Panc1 (cell line): Measurements from ENCODE around the gene CDK5RAP3. TPM values are rescaled to one million over a fixed set of nuclear protein-coding genes. Genes with fewer than 3 reads are reported as not detected.

Experiments used
- ATAC-seq: fragments of 200-7000 bp; cut with Tn5 transposase; 2 replicates; pipeline ENCODE4 v1.9.1; 2020; ENCODE audit warnings: mild to moderate bottlenecking, moderate library complexity
- BruUV-seq: library from RNA; stranded (reverse); fragments of 400-500 nt; replicated peaks from 2 replicates; lab custom pipeline; 2021; lab: Mats Ljungman, UMichigan
- CTCF ChIA-PET: fragments of 300-600 bp; sonication (Branson Sonifier 250); formaldehyde crosslinking; loops from one replicate; lab custom pipeline; 2022; ENCODE audit warnings: antibody characterized with exemption; lab: Charles Lee
- POLR2A ChIA-PET: fragments of 300-600 bp; sonication (Branson Sonifier 250); formaldehyde crosslinking; loops from one replicate; lab custom pipeline; 2022; ENCODE audit warnings: antibody characterized with exemption; lab: Charles Lee
- DNase-seq: peaks from one replicate; pipeline ENCODE4 v3.0.0-alpha.2; 2010; ENCODE audit warnings: low read depth, low spot score
- H3K27ac ChIP-seq: 2 replicates; pipeline ENCODE4 v1.5.1; 2011; ENCODE audit warnings: mild to moderate bottlenecking, low read length, inconsistent platforms
- H3K27me3 ChIP-seq: fragments of 200-500 bp; sonication (Bioruptor generic); 2 replicates; pipeline ENCODE4 v1.6.0; 2014; ENCODE audit warnings: low read length, inconsistent platforms; ENCODE audit not compliant: control insufficient read depth, insufficient read depth
- H3K36me3 ChIP-seq: fragments of 200-500 bp; sonication (Bioruptor generic); 2 replicates; pipeline ENCODE4 v1.5.1; 2014; ENCODE audit warnings: inconsistent platforms, mild to moderate bottlenecking, low read length, moderate library complexity; ENCODE audit not compliant: control insufficient read depth, insufficient read depth
- H3K4me1 ChIP-seq: 2 replicates; pipeline ENCODE4 v1.5.1; 2011; ENCODE audit warnings: inconsistent platforms, mild to moderate bottlenecking, low read length, moderate library complexity; ENCODE audit not compliant: control insufficient read depth, insufficient read depth
- H3K4me3 ChIP-seq, 2 experiments: 2 replicates each; pipeline ENCODE4 v1.5.1; 2011 to 2012; ENCODE audit warnings: low read depth in 2 of 2, low read length in 2 of 2, mild to moderate bottlenecking in 2 of 2, inconsistent platforms in 1 of 2, moderate library complexity in 1 of 2
- H3K9me3 ChIP-seq: fragments of 200-500 bp; sonication (Bioruptor generic); 2 replicates; pipeline ENCODE4 v1.5.1; 2014; ENCODE audit warnings: low read depth, mild to moderate bottlenecking, inconsistent platforms, low read length, moderate library complexity; ENCODE audit not compliant: control insufficient read depth, insufficient read depth
- CTCF ChIP-seq: fragments of 450-650 bp; IDR thresholded peaks from 2 replicates; pipeline ENCODE4 v1.5.1; 2017; ENCODE audit warnings: mild to moderate bottlenecking
- POLR2AphosphoS5 ChIP-seq: IDR thresholded peaks from 2 replicates; pipeline ENCODE4 v1.6.1; 2012; ENCODE audit warnings: mild to moderate bottlenecking, low read depth, low read length, moderate library complexity
- REST ChIP-seq, 2 experiments: IDR thresholded peaks; 2 replicates each; pipeline ENCODE4 v1.6.1; 2011 to 2012; ENCODE audit warnings: low read depth in 2 of 2, control low read depth in 1 of 2, low read length in 1 of 2, mild to moderate bottlenecking in 1 of 2, moderate library complexity in 1 of 2; ENCODE audit not compliant: insufficient read depth in 1 of 2
- SIN3A ChIP-seq: IDR thresholded peaks from 2 replicates; pipeline ENCODE4 v1.6.1; 2012; ENCODE audit warnings: low read depth, mild to moderate bottlenecking, low read length, moderate library complexity, borderline replicate concordance; ENCODE audit not compliant: insufficient read depth
- TCF7L2 ChIP-seq: IDR thresholded peaks from 2 replicates; pipeline ENCODE4 v1.6.1; 2011; ENCODE audit warnings: mild to moderate bottlenecking, low read depth, low read length, inconsistent platforms
- in situ Hi-C: cut with HindIII; loops from 2 replicates; pipeline ENCODE4 v1.10.0; 2016; ENCODE audit warnings: low sequenced_read_pairs, low pct_unique_long_range_greater_than_20kb
- intact Hi-C: fragments of 100-400 bp; cut with micrococcal nuclease; formaldehyde crosslinking; loops from one replicate; pipeline ENCODE4 v1.10.0; 2022; ENCODE audit not compliant: unreplicated experiment
- total RNA-seq: library from RNA; stranded (reverse); gene quantifications from one replicate; pipeline ENCODE4 v1.2.1, GENCODE V29; 2021; ENCODE audit not compliant: unreplicated experiment

Gene CDK5RAP3
- total RNA-seq, 1 experiment from 2014 or later, result 193 TPM

- Histone ChIP-seq H3K36me3 (no peaks in the 10 kb centered on the region), H3K4me3 (no peak within 1 kb of the TSS), H3K9me3 (no peaks in the 10 kb centered on the region), H3K27me3 (no peaks in the 10 kb centered on the region), H3K27ac (no peak within 1 kb of the TSS), H3K4me1 (peaks cover 16% of the 10 kb centered on the region)
- no TSS peak for BruUV-seq
- in situ Hi-C loops (no loop called here), intact Hi-C loops (no loop called here)
- ChIA-PET POLR2A (interaction anchor here (0.6 kb wide), 2 partner anchors 265 to 625 kb away, joined by 3 to 11 read pairs; no protein-coding TSS in a partner anchor), CTCF (interaction anchor here (1.0 to 1.6 kb wide), 2 partner anchors 11 to 13 kb away, joined by 4 to 7 read pairs; partner anchors contain the start of gene CDK5RAP3)
- no peak for DNase-seq
- TF ChIP-seq REST (IDR thresholded peaks at IDR 0.05; ENCODE audit: insufficient read depth in 1 of 2, low read depth in 2 of 2, low read length in 1 of 2) (no peak), SIN3A (no peak), CTCF (no peak), TCF7L2 (no peak), POLR2AphosphoS5 (no peak)
- no peak for ATAC-seq
These were observed 13.1 kb upstream of the CDK5RAP3 start, which contains the start of gene PRR15L for GRCh38 chr17:47957591-47958490. PRR15L (minus strand) TSS chr17:47957883; CDS start chr17:47953234, 4,649 bp downstream.

- Histone ChIP-seq H3K4me1 (peaks cover 16% of the 10 kb centered on the region), H3K36me3 (no peaks in the 10 kb centered on the region), H3K4me3 (no peak overlapping the region), H3K27me3 (no peaks in the 10 kb centered on the region), H3K9me3 (no peaks in the 10 kb centered on the region), H3K27ac (no peak overlapping the region)
- ChIA-PET CTCF (no interaction called here), POLR2A (interaction anchor here (0.6 to 0.7 kb wide), 2 partner anchors 20 to 263 kb away, joined by 3 to 5 read pairs; no protein-coding TSS in a partner anchor)
- in situ Hi-C loops (no loop called here), intact Hi-C loops (no loop called here)
- no peak for TF ChIP-seq POLR2AphosphoS5
- TF ChIP-seq TCF7L2, result no peak
- TF ChIP-seq REST (IDR thresholded peaks at IDR 0.05; ENCODE audit: insufficient read depth in 1 of 2, low read depth in 2 of 2, low read length in 1 of 2), result no peak
- TF ChIP-seq CTCF, result no peak
- no peak for TF ChIP-seq SIN3A
- no TSS peak for BruUV-seq
- ATAC-seq (no peak), DNase-seq (no peak)
These were observed 10.9 kb upstream of the CDK5RAP3 start for GRCh38 chr17:47959825-47960655.
